Epithelial cell of prostate (primary cell): ENCODE results near the gene CCDC73.

Source experiments
- DNase-seq: peaks from one replicate; pipeline ENCODE4 v3.0.0-alpha.2; 2011; ENCODE audit warnings: low read depth, low spot score
- H3K27ac ChIP-seq: fragments of 450-650 bp; 2 replicates; pipeline ENCODE4 v1.5.1; 2017; ENCODE audit warnings: mild to moderate bottlenecking

The CCDC73 gene

DNA sequence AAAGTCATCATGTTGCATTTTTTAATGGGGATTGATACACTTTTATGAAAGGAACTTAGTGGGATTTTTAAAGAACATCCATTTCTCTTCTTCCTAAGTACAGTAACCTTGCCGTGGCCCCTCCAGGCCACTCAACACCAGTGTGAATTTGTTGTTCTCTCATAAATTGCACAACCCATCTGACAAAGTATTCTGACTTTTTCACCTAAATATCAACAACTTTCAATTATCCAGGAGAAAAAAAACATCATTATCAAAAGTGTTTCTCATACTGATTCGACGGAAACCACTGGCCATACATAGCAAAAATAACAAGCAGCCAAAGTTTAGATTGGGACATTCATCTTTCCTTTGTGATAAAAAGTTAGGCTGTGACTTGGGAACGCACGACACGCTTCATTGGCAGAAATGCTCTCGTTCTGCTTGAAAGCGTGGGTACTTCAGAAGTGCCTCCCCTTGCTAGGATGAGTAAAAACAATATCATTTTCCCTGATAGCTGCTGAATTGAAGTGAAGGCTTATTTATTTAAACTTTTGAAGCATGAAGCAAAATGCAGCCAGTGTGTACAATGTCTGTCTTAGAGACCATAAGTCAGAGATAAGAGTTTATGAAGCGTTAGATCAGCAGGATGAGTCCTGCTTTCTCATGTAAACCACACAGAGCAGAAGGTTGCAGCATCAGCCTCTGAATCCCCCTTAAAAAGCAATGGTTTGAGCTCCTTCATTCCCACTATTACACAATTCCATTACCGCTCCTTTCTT lies 231.4 kb downstream of the CCDC73 start:
- no peak for DNase-seq
- no peak overlapping the region for H3K27ac ChIP-seq

GRCh38 chr11:32561835-32562234 lies 232.6 kb downstream of the CCDC73 start:
- no peak for DNase-seq

GRCh38 chr11:32555895-32556294 lies 238.6 kb downstream of the CCDC73 start:
- H3K27ac ChIP-seq: no peak overlapping the region
- no peak for DNase-seq

More at GRCh38 chr11:32561835-32562234, 232.6 kb downstream of the CCDC73 start:
- no peak overlapping the region for H3K27ac ChIP-seq

DNA sequence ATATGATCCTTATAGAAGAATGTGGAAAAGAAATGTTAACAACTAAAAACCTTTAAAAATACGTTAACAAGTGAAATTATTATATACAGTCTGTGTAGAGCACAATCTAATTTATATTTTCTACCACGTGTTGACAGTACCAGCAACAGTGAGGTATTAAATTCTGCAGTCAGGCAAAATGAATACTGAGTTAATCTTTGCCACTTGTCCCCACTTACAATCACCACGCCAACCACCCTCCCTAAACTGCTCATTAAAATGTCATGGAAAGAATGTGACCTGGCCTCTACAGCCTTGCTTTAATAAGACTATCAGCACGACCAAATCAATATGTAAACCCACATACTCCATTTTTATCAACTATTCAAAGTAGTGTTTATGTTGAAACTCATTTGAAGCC lies 239.4 kb downstream of the CCDC73 start:
- no peak for DNase-seq
- no peak overlapping the region for H3K27ac ChIP-seq
